NCI-H1105 (cell line): Measurements from ENCODE around the gene PHACTR1.

ENCODE experiments used
- DNase-seq: peaks from one replicate; lab custom pipeline; 2025; lab: John Stamatoyannopoulos, UW

PHACTR1 gene

GRCh38 chr6:13030396-13030795 lies 313.8 kb downstream of the PHACTR1 start:
- no peak for DNase-seq

DNA sequence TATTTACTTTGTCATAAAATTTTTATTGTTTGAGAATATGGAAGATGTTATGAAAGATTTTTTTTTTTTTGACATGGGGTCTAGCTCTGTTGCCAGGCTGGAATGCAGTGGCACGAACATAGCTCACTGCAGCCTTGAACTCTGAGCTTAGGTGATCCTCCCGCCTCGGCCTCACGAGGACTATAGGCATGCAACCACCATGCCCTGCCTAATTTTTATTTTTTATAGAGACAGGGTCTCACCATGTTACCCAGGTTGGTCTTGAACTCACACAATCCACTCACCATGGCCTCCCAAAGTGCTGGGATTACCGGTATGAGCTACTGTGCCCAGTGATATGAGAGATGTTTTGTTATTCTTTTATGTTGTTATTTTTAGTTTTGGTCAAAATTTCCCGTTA lies 316.0 kb downstream of the PHACTR1 start:
- DNase-seq = no peak

- no peak for DNase-seq
These were observed 316.6 kb downstream of the PHACTR1 start for GRCh38 chr6:13033145-13033544.

DNA sequence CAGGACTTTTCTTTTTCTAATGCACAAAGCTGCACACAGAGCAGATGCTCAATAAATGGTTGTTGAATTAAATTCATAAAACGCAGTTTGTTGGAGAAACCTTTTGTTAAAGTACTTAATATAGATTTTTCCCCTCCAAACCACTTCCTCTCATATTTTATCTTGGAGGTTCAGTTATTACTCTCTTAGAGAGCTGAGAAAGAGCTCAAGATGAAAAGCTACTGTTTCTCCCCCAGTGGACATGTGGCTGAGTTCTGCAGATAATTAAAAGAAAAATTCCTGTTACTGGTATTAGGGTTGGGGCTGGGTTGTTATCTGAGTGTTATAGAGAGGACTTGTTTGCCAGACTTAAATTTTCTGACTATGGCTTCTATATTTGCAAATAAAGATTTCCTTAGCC lies 317.7 kb downstream of the PHACTR1 start:
- no peak for DNase-seq

DNA sequence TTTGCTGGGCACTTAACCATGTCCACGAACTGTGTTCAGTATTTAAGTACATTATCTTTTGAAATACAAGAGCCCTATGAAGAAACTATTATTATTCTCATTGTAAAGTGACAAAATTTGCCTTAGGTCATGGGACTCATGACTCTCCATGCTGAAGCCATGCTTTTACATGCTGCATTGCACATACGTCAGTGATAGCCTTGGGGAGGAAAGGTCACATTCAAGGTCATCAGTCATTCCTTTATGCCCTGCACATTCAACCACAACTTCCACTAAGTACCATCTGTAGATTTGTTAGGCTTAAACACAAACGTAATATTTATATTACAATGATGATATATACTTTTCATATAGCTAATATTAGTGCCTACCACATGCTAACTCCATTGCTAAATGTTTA lies 319.0 kb downstream of the PHACTR1 start:
- DNase-seq = no peak

DNA sequence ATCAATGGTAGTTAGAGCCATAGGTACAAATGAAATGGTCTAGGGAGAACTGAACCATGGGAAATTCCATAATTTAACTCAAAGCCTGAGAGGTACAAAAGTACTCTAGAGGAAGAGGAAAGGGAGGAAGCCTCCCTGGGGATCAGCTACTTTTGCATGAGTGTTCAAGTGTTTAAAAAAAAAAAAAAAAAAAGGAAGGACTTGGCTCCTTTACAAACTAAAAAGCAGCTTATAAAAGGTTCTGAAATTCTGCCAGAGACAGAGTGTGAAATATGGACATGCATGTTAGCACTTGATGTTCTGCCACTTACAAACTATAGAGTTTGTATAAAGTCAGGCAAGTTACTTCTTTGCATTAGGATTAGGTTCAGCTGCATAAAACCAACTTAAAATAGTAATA lies 321.7 kb downstream of the PHACTR1 start:
- DNase-seq = peak; percentile 36

DNA sequence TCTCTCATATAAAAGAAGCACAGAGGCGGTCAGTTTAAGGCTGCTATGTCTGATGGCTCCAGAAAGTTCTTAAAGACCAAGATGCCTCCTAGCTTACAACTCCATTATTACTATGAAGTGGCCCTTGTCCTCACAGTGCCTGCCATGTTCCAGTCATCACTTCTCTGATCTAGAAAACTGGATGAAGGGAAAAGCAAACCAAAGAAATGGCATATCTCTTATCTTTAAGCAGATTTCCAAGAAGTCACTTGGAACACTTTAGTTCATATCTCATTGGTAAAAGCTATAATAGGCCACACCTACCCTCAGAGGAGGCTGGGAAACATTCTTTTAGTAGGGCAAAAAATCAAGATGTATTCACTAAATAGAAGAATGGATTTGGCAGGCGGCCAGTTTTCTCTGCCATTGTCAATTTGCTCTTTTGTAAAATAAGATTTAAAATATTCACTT lies 322.2 kb downstream of the PHACTR1 start:
- DNase-seq = no peak

- DNase-seq = no peak
These were observed 327.8 kb downstream of the PHACTR1 start for GRCh38 chr6:13044390-13044789.

- no peak for DNase-seq
These were observed 328.3 kb downstream of the PHACTR1 start for GRCh38 chr6:13044896-13045295.

- DNase-seq = no peak
These were observed 329.1 kb downstream of the PHACTR1 start for GRCh38 chr6:13045676-13046075.

- DNase-seq = no peak
These were observed 329.5 kb downstream of the PHACTR1 start for GRCh38 chr6:13046084-13046483.

DNA sequence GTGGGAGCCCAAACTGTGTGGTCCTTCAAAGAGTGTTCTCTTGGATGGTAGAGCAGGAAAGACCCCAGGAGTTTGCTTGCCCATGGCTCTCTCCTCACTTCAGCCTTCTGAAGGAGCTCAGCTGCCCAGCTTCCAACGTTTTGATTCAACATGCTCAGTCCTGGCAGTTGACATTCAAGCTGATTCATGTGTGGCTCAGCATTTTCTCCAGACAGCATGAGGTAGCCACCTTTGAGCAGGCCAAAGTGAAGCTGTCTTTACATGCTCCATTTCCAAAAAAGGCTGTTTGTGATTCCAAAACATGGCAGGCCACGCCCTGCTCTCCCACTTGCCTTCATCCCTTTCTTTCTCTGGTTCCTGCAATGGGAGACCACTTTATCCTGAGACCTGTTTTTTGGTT lies 331.5 kb downstream of the PHACTR1 start:
- no peak for DNase-seq

GRCh38 chr6:13049666-13050254 lies 333.2 kb downstream of the PHACTR1 start:
- no peak for DNase-seq

DNA sequence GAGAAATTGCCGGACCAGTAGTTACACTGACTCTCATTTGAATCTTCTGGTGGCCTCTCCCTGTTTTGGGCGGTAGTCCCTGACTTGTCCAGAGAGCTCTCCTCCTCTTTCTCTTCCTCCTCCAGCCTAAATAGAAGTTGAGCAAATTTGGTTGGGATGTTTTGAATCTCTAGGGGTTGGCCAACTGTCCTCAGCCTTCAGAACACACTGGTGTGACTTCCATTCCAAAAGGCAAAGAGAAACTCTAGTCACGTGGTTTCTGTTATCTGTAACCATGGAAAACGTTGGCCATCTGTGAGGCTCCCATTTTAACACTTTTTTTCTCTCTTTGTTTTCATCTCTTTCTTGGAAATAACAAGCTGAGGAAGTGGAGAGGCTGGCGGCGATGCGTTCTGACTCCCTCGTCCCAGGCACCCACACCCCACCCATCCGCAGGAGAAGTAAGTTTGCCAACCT lies 336.5 kb downstream of the PHACTR1 start:
- DNase-seq = no peak

DNA sequence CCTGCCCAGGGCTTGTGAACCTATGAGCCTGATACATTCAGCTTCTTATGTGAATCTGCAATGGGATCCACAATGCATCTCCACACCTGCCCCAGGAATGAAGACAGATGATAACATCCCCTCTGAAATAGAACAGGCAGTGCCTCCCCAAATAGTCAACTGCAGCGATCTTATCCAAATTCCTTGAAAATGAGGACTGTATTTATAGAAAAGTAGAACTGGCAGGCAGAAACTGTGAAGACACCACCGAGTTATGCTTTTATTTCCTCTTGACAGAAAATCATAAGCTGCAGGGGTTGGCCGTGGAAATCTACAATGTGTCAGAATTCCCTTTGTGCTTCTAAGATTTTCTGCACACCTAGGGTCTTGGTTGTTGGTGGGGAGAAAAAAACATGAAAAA lies 341.5 kb downstream of the PHACTR1 start:
- no peak for DNase-seq

DNA sequence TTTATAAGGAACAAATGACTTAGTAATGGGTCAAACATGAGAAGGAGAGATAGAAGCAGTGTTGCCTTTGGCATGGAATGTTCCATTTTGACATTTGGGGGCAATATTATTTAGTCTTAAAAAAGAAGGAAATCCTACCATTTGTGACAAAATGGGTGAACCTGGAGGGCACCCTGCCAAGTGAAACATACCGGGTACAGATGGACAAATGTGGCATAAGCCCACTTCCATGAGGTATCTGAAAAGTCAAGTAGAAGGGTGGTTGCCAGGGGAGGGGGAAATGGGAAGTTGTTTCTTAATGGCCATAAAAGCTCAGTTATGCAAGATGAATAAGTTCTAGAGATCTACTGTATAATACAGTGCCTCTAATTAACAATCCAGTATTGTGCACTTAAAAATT lies 342.5 kb downstream of the PHACTR1 start:
- DNase-seq = no peak

- no peak for DNase-seq
These were observed 346.8 kb downstream of the PHACTR1 start for GRCh38 chr6:13063300-13063918.

DNA sequence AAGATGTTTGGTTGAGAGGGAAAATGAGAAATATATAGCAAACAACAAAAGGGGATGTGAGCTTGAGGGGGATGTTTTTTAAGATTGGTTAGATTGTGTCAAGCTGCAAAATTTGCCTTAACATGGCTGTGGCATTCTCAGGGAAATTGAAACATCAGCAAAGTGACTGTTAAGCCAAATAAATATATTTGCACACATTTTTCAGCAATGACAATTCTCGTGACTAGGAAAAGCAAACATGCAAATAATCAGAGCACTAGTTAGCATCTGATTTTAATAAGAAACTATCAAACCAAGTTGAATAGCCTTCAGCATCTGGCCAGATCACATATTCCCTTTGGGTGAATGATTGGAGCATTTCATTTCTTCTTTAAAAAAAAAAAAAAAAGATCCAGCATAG lies 349.0 kb downstream of the PHACTR1 start:
- DNase-seq = no peak

GRCh38 chr6:13066050-13066449 lies 349.5 kb downstream of the PHACTR1 start:
- DNase-seq = no peak

DNA sequence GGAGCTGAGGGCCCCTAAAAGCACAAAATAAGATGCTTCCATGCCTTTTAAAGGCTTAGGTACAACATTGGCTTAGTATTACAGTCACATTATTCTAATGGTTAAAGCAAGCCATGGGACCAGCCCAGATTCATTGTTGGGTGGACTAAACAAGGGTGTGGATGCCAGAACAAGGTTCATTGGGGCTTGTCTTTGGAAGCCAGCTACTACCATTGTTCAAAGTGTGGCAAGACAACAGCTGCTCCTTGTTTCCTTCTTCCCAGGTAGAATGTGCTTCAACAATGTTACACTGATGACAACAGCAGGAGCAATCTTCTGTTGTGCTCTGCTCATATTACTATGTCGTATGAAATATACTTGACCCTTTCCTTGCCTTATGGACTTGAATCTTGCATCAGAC lies 350.3 kb downstream of the PHACTR1 start:
- DNase-seq = no peak

- no peak for DNase-seq
These were observed 352.1 kb downstream of the PHACTR1 start for GRCh38 chr6:13068586-13069210.

DNA sequence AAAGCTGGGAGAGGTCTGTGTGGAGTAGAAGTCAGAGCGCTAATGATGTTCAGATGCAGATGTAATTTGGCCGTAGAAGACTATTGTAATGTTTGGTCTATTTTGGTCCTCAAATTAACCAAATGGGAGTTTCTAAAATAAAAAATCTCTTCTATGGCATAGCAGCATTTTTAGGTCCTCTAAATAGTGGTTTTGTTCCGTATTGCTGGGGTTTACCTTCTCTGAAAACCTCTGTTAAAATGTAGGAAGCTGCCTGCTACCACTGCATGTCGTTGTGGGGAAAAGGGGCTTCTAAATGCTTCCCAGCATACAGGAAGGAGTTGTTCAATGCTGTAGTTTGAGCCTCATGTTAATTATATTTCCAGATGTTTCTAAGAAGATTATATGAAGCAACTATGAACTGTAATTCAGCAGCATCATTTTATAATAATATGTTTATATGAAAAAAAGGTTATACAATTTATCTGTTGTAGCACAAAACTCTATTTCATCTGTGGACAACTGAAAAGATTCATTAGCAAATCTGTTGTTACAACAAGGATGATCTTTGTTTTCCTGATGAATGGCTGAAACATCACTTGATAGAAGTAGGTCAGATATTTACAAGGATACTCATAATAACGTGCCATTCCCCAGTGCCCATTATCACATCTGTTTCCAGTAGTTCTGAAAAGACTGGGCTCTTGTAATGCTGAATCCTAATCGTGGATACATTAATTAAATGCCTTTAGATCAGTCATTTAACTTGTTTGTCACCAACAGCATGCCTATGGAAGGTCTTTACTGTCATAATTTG lies 355.2 kb downstream of the PHACTR1 start:
- no peak for DNase-seq
